ENCODE measurements around the gene MGMT.

Gene MGMT

DNA sequence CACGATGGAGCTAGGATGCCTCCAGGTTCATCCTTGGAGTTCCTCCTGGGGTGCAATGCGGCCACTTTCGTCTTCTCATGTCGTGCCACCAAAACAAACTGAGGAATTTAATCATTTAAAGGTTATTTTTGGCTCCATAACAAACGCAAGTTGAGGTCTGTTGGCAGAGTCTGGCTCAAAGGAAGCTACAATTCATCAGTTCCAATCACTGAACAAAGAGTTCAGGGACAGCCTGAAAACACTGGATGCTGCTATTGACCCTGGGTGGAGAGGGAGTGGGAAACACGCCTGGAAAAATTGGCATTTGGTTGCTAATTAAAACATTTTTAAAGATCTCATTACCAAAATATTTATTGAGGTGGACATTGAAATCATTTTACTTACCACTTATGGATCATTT, 11.4 kb upstream of the MGMT start:
- no peak for DNase-seq (ENCODE audit: low read depth in 3 of 3)

DNA sequence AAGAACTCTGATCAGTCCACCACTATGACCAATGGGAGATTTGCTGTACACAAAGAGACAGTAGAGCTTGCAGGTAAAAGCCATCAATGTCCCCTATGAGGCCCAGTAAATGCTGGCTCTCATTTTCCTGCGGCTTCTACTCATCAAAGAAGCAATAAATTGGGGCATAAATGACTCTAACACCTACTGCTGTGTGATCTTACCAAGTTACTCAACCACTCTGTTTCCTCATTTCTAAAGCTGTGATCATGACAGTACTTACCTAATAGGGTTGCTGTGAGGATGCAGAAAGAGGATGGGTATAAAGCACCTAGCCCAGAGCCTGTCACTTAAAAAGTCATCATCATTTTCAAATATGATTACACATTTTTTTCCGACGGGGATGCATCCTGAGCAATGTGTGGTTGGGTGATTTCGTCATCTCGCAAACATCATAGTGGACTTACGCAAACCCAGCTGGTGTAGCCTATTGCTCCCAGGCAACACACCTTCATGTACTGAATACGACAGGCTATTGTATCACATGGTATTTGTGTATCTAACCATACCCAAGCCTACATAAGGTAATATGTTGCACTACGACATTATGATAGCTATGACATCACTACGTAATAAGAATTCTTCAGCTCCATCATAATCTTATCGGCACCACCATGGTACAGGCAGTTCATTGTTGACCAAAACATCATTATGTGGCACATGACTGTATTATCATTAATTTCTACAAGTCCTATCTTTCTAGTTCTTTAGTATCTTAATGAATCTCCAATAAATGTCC, 7.1 kb upstream of the MGMT start:
- DNase-seq (ENCODE audit: low read depth in 3 of 3): no peak

DNA sequence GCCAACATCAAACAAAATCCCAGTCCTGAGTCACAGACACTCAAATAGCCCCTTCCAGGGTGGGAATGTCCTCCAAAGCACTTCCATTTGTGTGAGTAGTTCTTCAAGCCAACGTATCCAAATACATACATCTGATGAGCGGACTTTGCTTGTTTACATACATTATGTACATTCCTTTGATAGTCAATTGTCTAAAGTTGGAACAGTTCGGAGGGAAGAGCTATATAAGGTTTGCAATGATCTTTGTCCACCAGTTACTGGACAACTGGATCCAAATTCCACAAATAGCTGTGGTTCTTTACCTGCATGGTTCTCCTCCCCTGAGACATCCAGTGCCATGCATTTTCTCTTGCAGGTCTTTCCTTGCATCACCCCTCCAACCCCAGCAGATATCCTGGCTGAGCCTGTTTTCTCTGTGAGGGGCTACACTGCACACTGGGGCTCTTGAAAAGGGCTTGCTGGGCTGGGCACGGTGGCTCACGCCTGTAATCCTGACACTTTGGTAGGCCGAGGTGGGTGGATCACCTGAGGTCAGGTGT, 4.7 kb upstream of the MGMT start:
- no peak for DNase-seq (ENCODE audit: low read depth in 3 of 3)

GRCh38 chr10:129464251-129464650, 2.8 kb upstream of the MGMT start:
- DNase-seq (ENCODE audit: low read depth in 3 of 3): no peak

DNA sequence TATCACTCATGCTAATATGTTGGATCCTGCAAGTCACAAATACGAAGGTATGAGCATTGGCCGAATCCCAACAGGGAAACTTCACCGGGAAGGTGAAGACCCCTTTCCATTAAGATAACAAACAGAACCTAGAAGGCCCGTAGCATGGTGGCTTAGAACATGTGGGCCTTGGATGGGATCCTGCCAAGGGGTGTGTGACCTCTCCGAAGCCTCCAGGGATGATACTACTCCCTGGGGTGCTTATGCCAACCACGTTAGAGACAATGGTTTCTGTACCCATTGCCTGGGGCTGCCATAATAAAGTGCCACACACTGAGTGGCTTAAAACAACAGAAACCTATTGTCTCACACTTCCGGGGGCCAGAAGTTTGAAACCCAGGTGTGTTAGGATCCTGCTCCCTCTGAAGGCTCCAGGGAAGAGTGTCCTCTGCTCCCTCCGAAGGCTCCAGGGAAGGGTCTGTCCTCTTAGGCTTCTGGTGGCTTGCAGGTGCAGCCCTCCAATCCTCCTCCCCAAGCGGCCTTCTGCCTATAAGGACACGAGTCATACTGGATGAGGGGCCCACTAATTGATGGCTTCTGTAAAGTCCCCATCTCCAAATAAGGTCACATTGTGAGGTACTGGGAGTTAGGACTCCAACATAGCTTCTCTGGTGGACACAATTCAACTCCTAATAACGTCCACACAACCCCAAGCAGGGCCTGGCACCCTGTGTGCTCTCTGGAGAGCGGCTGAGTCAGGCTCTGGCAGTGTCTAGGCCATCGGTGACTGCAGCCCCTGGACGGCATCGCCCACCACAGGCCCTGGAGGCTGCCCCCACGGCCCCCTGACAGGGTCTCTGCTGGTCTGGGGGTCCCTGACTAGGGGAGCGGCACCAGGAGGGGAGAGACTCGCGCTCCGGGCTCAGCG, 992 bp upstream of the MGMT start:
- DNase-seq (ENCODE audit: low read depth in 3 of 3): no peak

DNA sequence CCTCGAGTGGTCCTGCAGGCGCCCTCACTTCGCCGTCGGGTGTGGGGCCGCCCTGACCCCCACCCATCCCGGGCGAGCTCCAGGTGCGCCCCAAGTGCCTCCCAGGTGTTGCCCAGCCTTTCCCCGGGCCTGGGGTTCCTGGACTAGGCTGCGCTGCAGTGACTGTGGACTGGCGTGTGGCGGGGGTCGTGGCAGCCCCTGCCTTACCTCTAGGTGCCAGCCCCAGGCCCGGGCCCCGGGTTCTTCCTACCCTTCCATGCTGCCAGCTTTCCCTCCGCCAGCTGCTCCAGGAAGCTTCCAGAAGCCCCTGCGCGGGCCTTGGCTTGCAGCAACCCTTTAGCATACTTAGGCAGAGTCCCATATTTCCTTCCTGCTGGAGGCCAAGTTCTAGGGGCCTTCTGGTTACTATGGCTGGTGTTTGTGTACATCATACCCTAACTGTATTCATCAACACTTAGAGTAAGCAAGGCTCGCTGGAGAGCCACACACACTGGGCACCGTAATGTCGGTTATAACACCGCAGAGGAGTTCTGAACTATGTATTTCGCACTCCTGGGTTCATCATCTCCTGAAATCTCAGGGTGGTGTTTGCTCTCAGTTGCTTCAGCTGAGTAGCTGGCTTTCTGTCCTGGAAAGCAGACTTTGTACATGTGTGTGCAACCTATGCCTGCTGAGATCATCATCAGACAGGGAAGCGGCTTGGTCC, 471 bp downstream of the MGMT start:
- DNase-seq (ENCODE audit: low read depth in 3 of 3): no peak

DNA sequence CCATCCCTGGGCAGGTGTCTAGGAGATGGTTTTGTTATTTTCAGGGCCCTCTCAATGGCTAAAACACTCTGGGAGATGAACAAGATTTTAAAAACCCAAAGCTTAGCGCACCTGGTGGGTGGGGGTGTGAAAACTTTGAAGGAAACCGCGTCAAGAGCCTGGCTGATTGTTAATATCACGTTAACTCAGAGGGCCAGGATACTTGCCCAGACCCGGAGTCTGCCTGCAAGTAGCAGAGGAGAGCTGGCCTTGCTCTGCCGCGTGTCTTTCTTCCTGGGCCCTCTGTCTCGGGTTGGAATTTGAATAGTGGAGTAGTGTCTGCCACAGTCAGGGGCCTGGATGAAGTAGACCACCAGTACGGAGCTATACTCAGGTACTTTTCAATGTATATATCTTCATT, 1.1 kb downstream of the MGMT start:
- no peak for DNase-seq (ENCODE audit: low read depth in 3 of 3)

GRCh38 chr10:129470103-129470851, 3.2 kb downstream of the MGMT start:
- no peak for DNase-seq (ENCODE audit: low read depth in 3 of 3)

DNA sequence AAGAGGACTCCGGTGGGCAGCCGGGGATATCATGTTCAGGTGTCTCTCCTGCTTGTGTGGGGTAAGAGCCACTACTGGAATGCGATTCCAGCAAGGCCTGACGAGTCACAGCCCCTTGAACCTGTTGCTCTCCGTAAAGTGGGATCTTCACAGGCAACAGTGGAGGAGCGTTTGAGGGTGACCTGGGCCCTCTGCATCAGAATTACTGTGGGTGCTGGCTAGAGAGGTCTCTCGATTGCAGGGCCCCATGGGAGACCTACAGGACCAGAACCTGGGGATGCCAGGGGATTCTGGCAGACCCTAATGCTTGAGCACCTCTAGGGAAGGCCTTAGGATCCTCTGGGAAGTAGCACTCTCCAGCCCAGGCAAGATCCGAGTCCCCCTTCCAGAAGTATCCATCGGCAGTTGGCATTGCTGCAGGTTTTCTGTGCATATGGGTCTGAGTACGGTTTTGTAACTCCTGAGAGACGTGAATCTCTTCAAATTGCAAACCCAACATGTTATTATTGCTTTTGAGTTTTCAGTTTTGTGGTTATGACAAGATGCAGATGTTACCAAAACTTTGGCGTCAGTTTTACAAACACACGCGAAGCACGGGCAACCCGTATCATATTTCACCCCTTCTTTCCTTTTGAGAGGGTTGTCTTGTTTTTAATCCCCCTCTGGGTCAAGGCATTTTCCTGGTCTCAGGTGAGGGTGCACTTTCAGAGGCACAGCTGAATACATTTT, 4.6 kb downstream of the MGMT start:
- no peak for DNase-seq (ENCODE audit: low read depth in 3 of 3)

- DNase-seq (ENCODE audit: low read depth in 3 of 3): no peak
Observed at GRCh38 chr10:129472696-129473555, 5.9 kb downstream of the MGMT start.

DNA sequence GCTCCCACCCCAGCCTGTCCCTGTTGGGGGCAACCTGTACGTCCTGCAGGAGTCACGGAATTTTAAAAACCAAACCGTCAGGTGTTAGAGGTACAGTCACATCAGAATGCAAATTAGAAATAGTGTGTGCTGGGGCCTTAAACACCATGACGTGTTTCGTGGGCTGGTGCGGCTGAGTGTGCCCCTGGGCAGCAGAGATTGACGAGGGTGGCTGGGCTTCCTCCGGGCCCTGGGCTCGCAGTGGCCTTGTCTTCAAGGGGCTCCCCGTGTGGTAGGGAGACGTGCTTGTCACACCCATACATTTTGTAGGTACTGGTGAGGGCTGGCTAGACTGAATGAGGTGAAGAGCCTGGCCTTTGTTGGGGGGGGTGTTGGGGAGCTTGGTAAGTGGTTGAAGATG, 7.6 kb downstream of the MGMT start:
- DNase-seq (ENCODE audit: low read depth in 3 of 3): no peak

DNA sequence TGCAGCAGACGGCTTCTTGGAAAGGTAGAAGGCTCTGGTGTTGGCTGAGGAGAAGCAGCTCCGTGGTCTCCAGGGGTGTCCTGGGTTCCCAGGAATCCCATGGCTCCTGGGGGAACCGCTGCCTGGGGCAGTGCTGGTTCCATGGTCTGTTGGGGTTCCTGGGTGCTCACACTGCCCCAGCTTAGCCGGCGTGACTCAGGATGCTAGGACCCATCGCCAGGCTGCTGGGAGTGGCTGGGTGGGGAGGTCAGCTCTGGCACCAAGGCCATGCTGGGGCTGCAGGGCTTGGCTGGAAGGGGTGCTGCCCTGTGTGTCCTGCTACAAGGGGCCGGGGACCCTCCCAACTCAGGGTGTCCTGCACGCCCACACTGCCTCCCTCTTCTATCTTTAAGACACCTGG, 9.4 kb downstream of the MGMT start:
- DNase-seq (ENCODE audit: low read depth in 3 of 3): no peak

DNA sequence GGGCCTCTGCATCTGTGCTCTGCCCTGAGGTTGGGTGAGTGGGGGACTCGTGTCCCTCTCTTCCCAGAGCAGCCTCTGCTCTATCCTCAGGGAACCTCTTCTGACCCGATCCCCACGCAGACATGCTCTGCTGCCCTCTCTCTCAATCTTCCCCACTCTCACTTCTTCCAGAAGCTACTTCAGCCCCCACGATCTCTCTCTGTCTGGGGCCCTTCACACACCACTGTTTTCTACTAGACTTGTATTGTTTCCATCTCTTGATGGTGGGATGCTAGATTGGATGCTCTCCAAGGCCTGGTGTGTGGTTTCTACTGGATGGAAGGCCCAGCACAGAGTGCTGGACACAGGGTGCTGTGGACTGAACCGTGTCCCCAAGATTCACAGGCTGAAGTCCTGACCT, 10.0 kb downstream of the MGMT start:
- DNase-seq (ENCODE audit: low read depth in 3 of 3): no peak

DNA sequence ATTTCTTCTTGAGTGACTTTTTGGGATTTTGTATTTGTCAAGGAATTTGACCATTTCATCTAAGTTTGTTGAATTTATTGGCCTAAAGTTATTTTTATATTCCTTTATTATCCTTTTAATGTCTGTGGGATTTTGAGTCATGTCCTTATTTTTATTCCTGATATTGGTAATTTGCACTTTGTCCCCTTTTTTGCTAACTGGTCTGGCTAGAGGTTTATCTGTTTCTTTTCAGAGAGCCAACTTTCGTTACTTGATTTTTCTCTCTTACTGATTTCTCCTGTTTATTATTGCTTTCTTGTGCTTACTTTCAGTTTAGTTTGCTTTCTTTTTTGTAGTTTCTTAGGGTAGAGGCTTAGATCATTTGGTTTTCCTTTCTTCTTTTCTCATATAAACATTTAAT, 14.6 kb downstream of the MGMT start:
- no peak for DNase-seq (ENCODE audit: low read depth in 3 of 3)

DNA sequence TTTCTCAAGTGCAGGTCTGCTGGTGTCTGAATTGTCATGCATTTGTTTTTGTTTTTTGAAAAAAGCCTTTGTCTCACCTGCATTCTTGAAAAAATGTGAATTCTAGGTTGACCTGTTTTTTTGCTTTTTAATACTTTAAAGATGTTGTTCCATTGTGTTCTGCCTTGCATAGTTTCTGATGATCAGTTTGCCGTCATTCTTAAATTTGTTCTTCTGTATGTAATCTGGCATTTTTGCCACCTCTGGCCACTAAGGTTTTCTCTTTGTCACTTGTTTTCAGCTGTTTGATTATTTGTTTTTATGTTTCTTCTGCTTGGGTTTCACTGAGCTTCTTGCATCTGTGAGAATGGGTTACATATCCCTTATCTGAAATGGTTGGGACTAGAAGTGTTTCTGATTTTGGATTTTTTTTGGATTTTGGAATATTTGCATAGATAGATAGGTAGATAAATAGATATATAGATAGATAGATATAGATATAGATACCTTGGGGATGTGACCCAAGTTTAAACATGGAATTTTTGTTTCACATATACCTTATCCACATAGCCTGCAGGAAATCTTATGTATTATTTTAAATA, 16.5 kb downstream of the MGMT start:
- no peak for DNase-seq (ENCODE audit: low read depth in 3 of 3)

DNA sequence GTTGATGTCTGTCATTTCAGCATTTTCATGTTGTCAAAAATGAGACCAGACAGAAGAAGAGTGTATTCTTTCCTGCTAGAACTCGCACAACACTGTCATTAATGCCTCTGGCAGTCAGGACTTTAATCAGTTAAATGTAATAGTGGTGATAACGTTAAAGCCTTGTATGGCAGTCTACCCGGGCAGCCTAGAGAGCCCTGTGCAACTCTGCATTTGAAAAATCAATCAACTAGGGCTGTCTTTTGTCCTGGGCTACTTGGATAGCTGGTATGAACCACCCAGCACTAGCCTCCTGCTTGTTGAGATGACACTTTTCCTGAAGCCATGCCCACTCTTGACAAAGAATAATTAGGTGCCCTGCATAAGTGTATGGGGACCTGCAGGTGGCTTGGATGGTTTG, 19.8 kb downstream of the MGMT start:
- DNase-seq (ENCODE audit: low read depth in 3 of 3): no peak

DNA sequence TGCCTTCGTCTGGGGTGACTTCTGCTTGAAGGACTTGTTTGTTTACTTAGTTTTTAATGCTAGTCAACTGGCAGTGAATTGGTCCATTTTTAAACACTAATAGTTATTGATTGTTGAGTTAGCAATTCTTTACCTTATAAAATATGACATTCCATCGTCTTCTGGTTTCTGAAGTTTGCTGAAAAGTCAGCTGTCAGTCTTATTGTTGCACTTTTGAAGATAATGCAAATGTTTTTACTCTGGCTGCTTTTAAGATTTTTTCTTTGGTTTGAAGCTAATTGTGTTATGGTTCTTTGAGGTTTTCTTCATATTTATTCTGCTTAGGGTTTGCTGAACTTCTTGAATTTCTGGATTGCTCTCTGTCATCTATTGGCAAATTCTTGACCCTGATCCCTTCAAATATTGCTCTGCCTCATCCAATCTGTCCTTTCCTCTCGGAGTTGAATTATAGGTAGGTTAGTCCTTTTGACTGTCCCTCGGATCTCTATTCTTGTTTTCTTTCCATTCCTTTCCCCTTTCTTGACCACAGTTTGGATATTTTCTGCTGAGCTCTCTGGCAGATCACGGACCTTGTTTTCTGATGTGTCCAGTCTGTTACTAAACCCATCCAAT, 24.2 kb downstream of the MGMT start:
- no peak for DNase-seq (ENCODE audit: low read depth in 3 of 3)

DNA sequence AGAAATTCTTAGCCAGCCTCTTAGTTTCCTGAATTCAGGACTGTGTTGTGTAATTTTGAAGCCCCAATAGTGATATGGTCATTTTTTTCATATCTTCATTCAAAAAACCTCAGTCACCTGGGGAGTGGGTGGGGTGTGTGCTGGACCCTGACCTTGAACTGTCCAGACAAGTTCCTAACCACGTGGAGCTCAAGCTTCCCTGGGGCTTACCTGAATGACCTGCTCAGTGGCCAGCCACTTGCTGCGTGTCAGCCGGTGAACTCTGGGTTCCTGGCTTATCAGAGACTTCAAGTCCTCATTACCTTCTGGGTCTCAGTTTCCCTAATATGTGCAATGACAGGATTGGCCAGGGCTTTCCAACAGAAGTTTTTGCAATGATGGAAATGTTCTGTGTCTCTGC, 27.1 kb downstream of the MGMT start:
- DNase-seq (ENCODE audit: low read depth in 3 of 3): no peak

- no peak for DNase-seq (ENCODE audit: low read depth in 3 of 3)
Observed at GRCh38 chr10:129494740-129495139, 27.7 kb downstream of the MGMT start.

Data from stimulated activated CD4-positive, alpha-beta T cell treated with anti-CD3 and anti-CD28 coated beads, TNF-alpha, amount 100 ng/mL, for 4 hours (primary cell).